Midbrain (tissue), 1 donor: Measurements from ENCODE around the gene KRTAP10-3.
"Not testable (repeated sequence)": the region's sequence is repeated elsewhere in the genome, so short reads cannot be mapped to it uniquely, and the experiment has no call there.

Experiments
- DNase-seq: peaks from one replicate; lab custom pipeline; 2025; lab: John Stamatoyannopoulos, UW

KRTAP10-3 gene

DNA sequence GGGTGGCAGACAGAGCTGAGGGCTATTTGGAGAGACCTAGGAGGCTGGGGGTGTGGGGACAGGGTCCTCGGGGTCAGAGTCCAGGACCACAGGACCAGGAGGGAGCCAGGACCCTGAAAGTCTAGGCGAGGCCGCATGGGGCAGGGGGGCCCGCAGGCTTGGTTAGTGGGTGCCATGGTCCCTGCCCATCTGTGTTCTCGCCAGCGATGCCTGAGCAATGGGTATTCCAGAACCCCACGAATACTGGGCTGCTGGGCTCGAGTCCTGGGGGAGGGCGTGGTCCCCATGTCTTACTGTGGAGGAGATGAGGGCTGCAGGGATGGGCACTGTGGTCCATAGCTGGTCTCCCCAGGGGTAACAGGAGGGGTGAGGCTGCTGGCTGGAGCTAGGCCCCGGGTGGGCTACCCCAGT lies 31.7 kb upstream of the KRTAP10-3 start:
- no peak for DNase-seq

DNA sequence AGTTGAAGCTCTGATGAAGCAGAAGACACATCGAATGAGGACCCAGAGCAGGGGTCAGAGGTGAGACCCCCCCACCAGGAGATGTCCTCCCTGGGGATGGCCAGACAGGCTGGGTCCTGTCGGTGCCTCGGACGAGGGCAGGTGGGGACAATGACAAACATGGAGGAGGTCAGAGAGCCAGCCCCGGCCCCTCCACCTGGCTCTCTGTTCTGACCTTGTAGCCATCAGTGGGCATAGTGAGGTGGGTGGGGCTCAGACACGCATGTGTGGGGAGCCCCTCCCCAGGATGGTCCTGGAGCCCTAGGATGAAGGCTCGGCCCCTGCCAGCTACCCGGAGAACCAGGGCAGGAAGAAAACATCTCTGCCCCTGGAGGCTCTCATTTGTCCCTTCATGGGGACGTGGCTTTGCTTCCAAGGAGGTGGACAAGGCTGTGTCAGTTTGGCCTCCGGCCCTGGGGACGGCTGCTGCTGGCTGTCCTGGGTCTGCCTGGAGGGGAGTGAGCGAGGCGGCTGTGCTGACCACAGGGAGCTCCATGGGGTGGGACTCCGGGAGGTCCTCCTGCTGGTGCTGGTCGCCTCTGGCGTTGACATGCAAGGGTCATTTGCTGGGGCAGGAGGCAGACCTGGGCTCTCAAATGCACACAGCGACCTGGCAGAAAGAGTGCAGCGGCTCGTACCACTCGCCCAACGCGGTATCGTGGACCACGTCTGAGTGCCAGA lies 31.2 kb upstream of the KRTAP10-3 start:
- no peak for DNase-seq

- DNase-seq, result no peak
Measured at GRCh38 chr21:44589094-44589493, 30.5 kb upstream of the KRTAP10-3 start.

GRCh38 chr21:44585892-44586291 lies 27.3 kb upstream of the KRTAP10-3 start:
- no peak for DNase-seq

- no peak for DNase-seq
Measured at GRCh38 chr21:44583800-44584147, 25.2 kb upstream of the KRTAP10-3 start.

DNA sequence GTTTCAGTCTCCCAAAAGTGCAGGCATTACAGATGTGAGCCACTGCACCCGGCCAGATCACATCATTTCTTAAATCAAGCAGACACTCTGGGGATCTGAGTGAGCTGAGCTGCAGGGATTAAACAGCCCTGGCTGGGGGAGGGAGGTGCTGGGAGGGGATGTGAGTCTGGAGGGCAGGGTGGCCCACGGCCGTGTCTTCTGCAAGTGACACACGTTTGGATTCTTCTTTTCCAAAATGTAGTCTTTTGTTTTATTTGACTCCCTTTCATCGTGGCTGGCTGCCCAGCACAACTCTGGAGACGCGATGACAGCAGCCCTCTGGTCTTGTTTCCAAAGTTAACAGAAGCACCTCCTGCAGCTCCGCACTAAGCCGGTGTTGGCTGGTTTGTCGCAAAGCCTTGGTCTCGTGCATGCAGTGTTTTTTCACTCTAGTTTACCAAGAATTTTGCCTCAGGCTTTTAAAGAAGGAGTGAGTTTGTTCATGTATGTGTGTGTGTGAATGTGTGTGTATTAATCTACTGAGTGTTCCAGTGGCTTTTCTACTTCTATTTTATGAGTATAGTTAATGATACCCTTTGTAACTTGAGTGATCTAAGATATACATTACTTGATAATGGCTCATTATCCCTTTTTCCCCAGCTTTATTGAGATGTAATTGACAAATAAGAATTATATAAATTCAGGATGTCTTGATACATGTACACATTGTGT lies 24.6 kb upstream of the KRTAP10-3 start:
- no peak for DNase-seq

DNA sequence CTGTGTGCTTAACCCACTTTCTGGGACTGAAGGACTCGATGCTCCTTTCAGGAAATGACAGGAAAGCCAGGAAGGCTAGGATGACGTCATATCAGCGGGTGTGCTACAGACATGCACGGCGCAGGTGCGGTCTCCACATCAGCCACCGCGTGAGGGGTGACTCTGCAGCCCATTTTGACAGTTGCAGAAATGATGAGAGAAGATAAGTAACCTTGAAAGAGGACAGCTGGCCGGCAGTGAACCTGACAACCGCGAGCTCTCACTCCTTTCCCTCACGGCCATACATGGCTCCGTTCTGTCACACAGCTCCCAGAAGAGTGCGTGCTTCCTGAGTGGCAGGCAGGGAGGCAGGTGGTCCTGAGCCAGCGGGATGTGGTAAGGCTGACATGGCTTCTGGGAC lies 23.5 kb upstream of the KRTAP10-3 start:
- no peak for DNase-seq

DNA sequence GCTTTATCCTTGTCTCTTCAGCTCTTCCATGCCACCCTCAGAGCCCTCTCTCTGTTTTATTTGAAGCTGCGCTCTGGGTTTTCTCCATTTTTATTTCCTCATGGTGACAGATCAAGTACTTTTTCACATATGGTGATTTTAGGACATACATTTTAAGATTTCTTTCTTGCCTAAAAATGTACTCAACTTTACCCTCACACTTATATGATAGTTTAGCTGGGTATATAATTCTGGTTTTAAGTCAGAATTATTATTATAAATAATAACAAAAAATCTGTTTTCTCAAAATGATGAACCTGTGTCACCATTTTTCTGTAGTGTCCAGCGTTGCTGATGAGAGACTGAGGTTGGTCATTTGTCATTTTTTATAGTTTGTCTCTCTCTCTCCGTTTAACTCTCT lies 22.6 kb upstream of the KRTAP10-3 start:
- DNase-seq, result no peak

- not testable (repeated sequence) for DNase-seq
Measured at GRCh38 chr21:44580231-44580821, 21.7 kb upstream of the KRTAP10-3 start, which contains the start of gene KRTAP10-5. Gene KRTAP10-5, minus strand, starts transcription at chr21:44580604. Its CDS starts 26 bp downstream, at chr21:44580578.

GRCh38 chr21:44579833-44580144 lies 21.2 kb upstream of the KRTAP10-3 start:
- no peak for DNase-seq

GRCh38 chr21:44579056-44579832 lies 20.6 kb upstream of the KRTAP10-3 start:
- no peak for DNase-seq

DNA sequence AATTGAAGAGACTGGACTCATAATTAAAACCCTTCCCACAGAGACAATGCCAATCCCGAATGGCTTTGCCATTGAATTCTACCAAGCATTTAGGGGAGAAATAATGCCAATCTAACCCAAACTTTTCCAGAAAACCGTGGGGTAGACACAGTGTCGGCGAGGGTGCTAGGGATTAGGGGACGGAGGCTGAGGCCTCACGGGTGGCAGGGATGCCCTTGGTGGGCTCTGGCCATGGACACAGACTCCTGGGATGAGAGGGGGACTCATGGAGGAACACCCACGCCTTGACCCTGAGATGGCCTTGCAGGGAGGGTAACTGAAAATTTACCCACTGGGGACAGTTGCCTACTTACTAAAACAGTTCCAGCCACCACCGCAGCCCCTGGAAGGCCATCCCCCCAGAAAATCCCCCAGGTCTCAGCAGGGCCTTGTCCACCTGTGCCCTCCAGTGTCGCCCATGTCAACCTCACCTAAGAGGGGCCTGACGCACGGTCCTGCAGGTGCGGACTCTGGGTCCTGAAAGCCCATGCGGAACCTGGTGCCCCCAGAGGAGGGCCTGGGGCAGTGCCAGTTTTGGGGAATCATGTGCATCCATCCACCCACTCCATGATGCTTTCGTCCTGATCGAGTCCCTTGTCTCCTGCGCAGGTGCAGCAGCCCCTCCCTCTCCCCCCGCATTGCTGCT lies 19.9 kb upstream of the KRTAP10-3 start:
- no peak for DNase-seq

DNA sequence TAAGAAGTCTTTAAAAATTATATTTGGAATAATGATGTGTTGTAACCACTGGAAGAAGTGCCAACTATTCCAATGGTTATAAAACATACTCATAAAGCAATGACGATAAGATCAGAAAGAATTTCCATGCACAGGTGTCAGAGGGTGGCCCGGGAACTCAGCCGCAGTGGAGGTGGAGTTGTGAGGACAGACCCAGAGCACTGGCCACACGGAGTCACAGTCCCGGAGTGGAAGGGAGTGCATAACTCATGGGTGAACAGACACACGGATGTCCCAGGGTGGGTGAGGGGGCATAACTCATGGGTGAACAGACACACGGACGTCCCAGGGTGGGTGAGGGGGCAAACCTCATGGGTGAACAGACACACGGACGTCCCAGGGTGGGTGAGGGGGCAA lies 17.4 kb upstream of the KRTAP10-3 start:
- DNase-seq, result no peak

DNA sequence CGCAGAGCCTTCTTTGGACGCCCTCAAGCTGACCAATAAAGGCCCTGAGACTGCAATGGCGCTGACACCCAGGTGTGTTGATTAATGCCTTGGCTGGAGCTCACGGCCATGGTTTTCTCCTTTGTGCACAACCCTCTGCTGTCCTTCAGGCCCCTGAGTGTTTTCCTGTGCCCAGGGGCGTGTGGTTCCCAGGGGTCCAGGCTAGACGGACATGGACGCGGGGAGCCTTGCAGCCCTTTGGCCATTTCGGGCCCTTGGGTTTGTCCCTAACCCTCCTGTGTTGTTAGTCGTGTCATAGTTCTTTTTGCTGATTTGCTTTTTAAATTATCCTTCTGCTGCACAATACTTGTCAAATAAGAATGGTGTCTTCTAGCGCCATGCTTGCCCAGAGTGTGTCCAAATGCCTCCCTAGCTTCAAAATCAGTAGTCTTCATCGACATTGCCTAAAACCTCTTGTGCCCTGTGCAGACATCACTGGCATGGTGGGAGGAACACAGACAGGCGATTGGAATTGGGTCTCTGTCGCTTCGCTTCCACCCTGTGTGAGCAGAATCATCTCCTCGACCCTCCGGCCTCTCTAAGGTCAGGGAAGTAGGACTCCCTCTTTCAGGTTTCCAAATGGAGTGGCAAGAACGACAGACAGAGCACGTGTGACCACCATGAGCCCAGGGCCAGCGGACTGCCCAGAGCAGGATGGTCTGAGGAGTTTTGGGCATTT lies 16.9 kb upstream of the KRTAP10-3 start:
- no peak for DNase-seq

GRCh38 chr21:44574457-44575306 lies 16.1 kb upstream of the KRTAP10-3 start:
- DNase-seq, result no peak

GRCh38 chr21:44573630-44574456 lies 15.2 kb upstream of the KRTAP10-3 start, which contains the start of gene KRTAP10-4:
Gene KRTAP10-4, plus strand, starts transcription at chr21:44573729. Its CDS starts 30 bp downstream, at chr21:44573759.
- not testable (repeated sequence) for DNase-seq

DNA sequence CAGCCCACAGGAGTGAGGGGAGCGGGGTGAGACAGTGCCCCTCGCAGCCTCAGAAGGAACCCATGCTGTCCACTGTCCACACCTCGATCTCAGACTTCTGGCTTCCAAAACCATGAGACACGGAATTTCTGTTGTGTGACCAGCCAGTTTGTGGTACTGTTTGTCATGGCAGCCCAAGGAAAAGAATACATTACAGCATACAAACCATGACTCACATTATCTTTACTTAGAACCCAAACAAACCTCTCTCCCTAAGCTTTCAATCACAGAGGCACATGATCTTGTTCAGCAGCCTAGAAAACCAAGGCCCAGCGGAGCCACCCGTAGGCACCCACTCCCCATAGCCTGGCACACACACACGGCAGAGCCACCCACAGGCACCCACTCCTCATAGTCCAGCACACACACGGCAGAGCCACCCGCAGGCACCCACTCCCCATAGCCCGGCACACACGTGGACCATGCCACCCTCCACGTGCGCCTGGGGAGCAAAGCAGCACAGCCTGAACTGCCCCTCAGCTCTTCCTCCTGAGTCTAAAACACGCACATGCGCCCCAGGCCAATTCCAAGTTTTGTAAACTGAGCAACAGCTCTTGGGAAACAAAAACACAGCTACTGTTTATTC lies 14.5 kb upstream of the KRTAP10-3 start:
- DNase-seq, result no peak

DNA sequence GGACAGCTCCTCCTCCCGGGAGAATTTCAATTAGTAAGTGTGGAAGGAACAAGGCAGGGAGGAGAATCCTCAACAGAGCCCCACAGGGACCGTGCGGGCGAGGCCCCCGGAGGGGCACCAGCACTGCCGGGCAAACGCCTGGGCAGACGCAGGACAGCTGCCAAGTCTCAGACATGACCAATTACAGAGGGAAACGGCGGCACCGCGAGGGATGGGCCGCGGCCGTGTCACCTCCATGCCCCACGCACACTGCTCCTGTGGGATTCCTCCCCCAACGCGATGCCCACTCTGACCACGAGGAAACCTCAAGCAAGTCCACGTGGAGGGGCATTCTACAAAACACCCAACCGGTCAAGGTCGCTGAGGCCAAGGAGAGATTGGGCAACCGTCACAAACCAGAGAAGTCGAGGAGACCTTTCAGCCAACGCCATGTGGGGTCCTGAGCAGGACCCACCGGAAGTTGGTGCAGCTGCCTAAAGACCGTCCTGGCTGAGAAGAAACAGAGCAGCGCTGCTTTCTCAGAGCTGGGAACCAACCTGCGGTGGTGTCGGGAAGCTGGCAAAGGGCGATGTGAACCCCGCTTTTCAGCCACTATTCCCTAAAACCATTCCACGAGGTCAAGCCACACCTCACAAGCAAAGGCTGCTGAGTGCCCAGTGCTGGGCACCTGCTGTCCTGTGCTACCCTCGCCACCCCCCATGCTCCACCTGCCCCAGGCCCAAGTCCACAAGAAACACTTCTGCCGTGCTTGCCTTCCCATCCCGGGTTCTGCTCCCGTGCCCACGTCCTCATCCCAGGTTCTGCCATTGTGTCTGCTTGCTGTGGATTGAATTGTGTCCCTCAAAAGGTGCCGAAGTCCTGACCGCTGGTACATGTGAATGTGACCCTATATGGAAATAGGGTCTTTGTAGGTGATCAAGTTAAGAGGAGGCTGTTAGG lies 13.5 kb upstream of the KRTAP10-3 start:
- no peak for DNase-seq
